Neural progenitor cell (in vitro differentiated cells): Measurements from ENCODE around the gene USP34.

Experiments
- CTCF ChIP-seq: fragments of 200-600 bp; sonication (generic); IDR thresholded peaks from 2 replicates; pipeline ENCODE4 v1.5.1; 2017; ENCODE audit warnings: antibody characterized with exemption, mild to moderate bottlenecking
- EZH2 ChIP-seq: fragments of 200-600 bp; sonication (generic); IDR thresholded peaks from 2 replicates; pipeline ENCODE4 v1.6.1; 2017; ENCODE audit warnings: antibody characterized with exemption, mild to moderate bottlenecking, moderate library complexity

- no peak for TF ChIP-seq CTCF
- no peak for TF ChIP-seq EZH2
Measured at GRCh38 chr2:61175036-61175435, 295.9 kb downstream of the USP34 start.
